Measurements from ENCODE around the gene HHATL.

The HHATL gene

GRCh38 chr3:42699511-42699971, 3.1 kb downstream of the HHATL start:
- no peak for DNase-seq (ENCODE audit: low read depth in 4 of 4, low spot score in 1 of 4)

GRCh38 chr3:42698911-42699230, 3.7 kb downstream of the HHATL start:
- DNase-seq (ENCODE audit: low read depth in 4 of 4, low spot score in 1 of 4): no peak

- no peak for DNase-seq (ENCODE audit: low read depth in 4 of 4, low spot score in 1 of 4)
These were observed 4.2 kb downstream of the HHATL start for GRCh38 chr3:42698216-42698910.

GRCh38 chr3:42697289-42698051, 5.1 kb downstream of the HHATL start:
- DNase-seq (ENCODE audit: low read depth in 4 of 4, low spot score in 1 of 4): no peak

- DNase-seq (ENCODE audit: low read depth in 4 of 4, low spot score in 1 of 4): no peak
These were observed 6.0 kb downstream of the HHATL start for GRCh38 chr3:42696356-42697288.

- DNase-seq (ENCODE audit: low read depth in 4 of 4, low spot score in 1 of 4): no peak
These were observed 8.2 kb downstream of the HHATL start for GRCh38 chr3:42694366-42694765.

- no peak for DNase-seq (ENCODE audit: low read depth in 4 of 4, low spot score in 1 of 4)
These were observed 9.1 kb downstream of the HHATL start for GRCh38 chr3:42693530-42693930.

- no peak for DNase-seq (ENCODE audit: low read depth in 4 of 4, low spot score in 1 of 4)
These were observed 9.7 kb downstream of the HHATL start for GRCh38 chr3:42692667-42693529.

- no peak for DNase-seq (ENCODE audit: low read depth in 4 of 4, low spot score in 1 of 4)
These were observed 10.6 kb downstream of the HHATL start for GRCh38 chr3:42691816-42692666.

GRCh38 chr3:42690766-42691680, 11.6 kb downstream of the HHATL start:
- DNase-seq (ENCODE audit: low read depth in 4 of 4, low spot score in 1 of 4): no peak

GRCh38 chr3:42690191-42690590, 12.4 kb downstream of the HHATL start:
- DNase-seq (ENCODE audit: low read depth in 4 of 4, low spot score in 1 of 4): no peak

- DNase-seq (ENCODE audit: low read depth in 4 of 4, low spot score in 1 of 4): no peak
These were observed 13.1 kb downstream of the HHATL start for GRCh38 chr3:42689421-42690014.

- no peak for DNase-seq (ENCODE audit: low read depth in 4 of 4, low spot score in 1 of 4)
These were observed 13.8 kb downstream of the HHATL start for GRCh38 chr3:42688487-42689420.

GRCh38 chr3:42688016-42688415, 14.6 kb downstream of the HHATL start:
- DNase-seq (ENCODE audit: low read depth in 4 of 4, low spot score in 1 of 4): no peak

GRCh38 chr3:42686832-42687650, 15.6 kb downstream of the HHATL start:
- no peak for DNase-seq (ENCODE audit: low read depth in 4 of 4, low spot score in 1 of 4)
